LNCAP (cell line): ENCODE measurements around the gene TP53I11.

ENCODE experiments used
- CTCF ChIP-seq: fragments of 450-650 bp; IDR thresholded peaks from 2 replicates; pipeline ENCODE4 v1.5.1; 2017; ENCODE audit warnings: mild to moderate bottlenecking

The TP53I11 gene

GRCh38 chr11:44893846-44894617, 56.7 kb downstream of the TP53I11 start:
- TF ChIP-seq CTCF = peak; percentile 63

GRCh38 chr11:44893308-44893822, 57.3 kb downstream of the TP53I11 start:
- TF ChIP-seq CTCF = no peak

- no peak for TF ChIP-seq CTCF
Observed at GRCh38 chr11:44892843-44893242, 57.8 kb downstream of the TP53I11 start.

- no peak for TF ChIP-seq CTCF
Observed at GRCh38 chr11:44889266-44889665, 61.4 kb downstream of the TP53I11 start.

GRCh38 chr11:44887636-44888035, 63.0 kb downstream of the TP53I11 start:
- TF ChIP-seq CTCF = no peak

- no peak for TF ChIP-seq CTCF
Observed at GRCh38 chr11:44886790-44887140, 63.9 kb downstream of the TP53I11 start.

- no peak for TF ChIP-seq CTCF
Observed at GRCh38 chr11:44885919-44886789, 64.5 kb downstream of the TP53I11 start.
